CD4-positive, alpha-beta T cell (primary cell): ENCODE data around the gene KCNAB1. TPM values are rescaled to one million over a fixed set of nuclear protein-coding genes. Genes with fewer than 3 reads are reported as not detected.

Source experiments
- ATAC-seq: fragments of 200-7000 bp; cut with Tn5 transposase; one replicate; pipeline ENCODE4 v1.10.0; 2022; ENCODE audit warnings: mild to moderate bottlenecking; ENCODE audit not compliant: poor library complexity
- CTCF ChIA-PET: fragments of 350-600 bp; sonication (Branson Sonifier 250); formaldehyde crosslinking; loops from one replicate; lab custom pipeline; 2021; ENCODE audit warnings: antibody characterized with exemption, inconsistent platforms; lab: Charles Lee
- POLR2A ChIA-PET: fragments of 350-600 bp; sonication (Branson Sonifier 250); formaldehyde crosslinking; loops from one replicate; lab custom pipeline; 2021; ENCODE audit warnings: antibody characterized with exemption, inconsistent platforms; lab: Charles Lee
- DNase-seq, 14 experiments: peaks; one replicate each; pipeline ENCODE4 v3.0.0-alpha.2; 2013 to 2020; ENCODE audit warnings: mixed read lengths in 2 of 14
- H3K27ac ChIP-seq, 2 donors: one replicate each; pipeline versions ENCODE4 v1.5.1 to v1.7.0; 2013; ENCODE audit warnings: low read length in 2 of 2, low read depth in 1 of 2, mild to moderate bottlenecking in 1 of 2
- H3K27me3 ChIP-seq, 2 experiments: 1 replicate in 1 of 2; 2 replicates in 1 of 2; pipeline versions ENCODE4 v1.6.1 to v1.7.0; 2013; ENCODE audit warnings: low read length in 2 of 2, control low read depth in 1 of 2, mild to moderate bottlenecking in 1 of 2, moderate library complexity in 1 of 2; ENCODE audit not compliant: insufficient read depth in 2 of 2, control insufficient read depth in 1 of 2
- H3K36me3 ChIP-seq: one replicate; pipeline ENCODE4 v1.6.1; 2013; ENCODE audit warnings: low read length, control low read depth; ENCODE audit not compliant: insufficient read depth
- H3K4me1 ChIP-seq: one replicate; pipeline ENCODE4 v1.6.1; 2013; ENCODE audit warnings: low read length, control low read depth; ENCODE audit not compliant: insufficient read depth
- H3K4me3 ChIP-seq: one replicate; pipeline ENCODE4 v1.5.1; 2013; ENCODE audit warnings: mild to moderate bottlenecking, low read length, moderate library complexity
- H3K9me3 ChIP-seq, 2 experiments: 1 replicate in 1 of 2; 2 replicates in 1 of 2; pipeline versions ENCODE4 v1.6.1 to v1.7.0; 2013; ENCODE audit warnings: low read length in 2 of 2, mild to moderate bottlenecking in 2 of 2, control low read depth in 1 of 2, moderate library complexity in 1 of 2; ENCODE audit not compliant: control insufficient read depth in 1 of 2, insufficient read depth in 1 of 2
- H3K27ac Mint-ChIP-seq: one replicate; pipeline ENCODE4 v1.8.0; 2020; ENCODE audit warnings: mixed read lengths
- H3K27me3 Mint-ChIP-seq: one replicate; pipeline ENCODE4 v1.8.0; 2021; ENCODE audit warnings: mixed read lengths
- H3K36me3 Mint-ChIP-seq: one replicate; pipeline ENCODE4 v1.8.0; 2021; ENCODE audit warnings: low read depth, mixed read lengths
- H3K4me1 Mint-ChIP-seq: one replicate; pipeline ENCODE4 v1.8.0; 2021; ENCODE audit warnings: low read depth, mixed read lengths
- H3K4me3 Mint-ChIP-seq: one replicate; pipeline ENCODE4 v1.8.0; 2020; ENCODE audit warnings: mild to moderate bottlenecking, mixed read lengths
- H3K9me3 Mint-ChIP-seq: one replicate; pipeline ENCODE4 v1.8.0; 2020; ENCODE audit warnings: mixed read lengths
- intact Hi-C, 2 experiments: fragments of 100-400 bp; cut with DNase I in 1 of 2; cut with micrococcal nuclease in 1 of 2; formaldehyde crosslinking; loops; one replicate each; pipeline versions ENCODE4 v1.15.1 to v1.9.0; 2023 to 2025; cut with DNase I, micrococcal nuclease
- total RNA-seq, 174 experiments: library from RNA in 2 of 174; stranded (reverse) in 2 of 174; gene quantifications; one replicate each; pipeline ENCODE4 v1.2.3 and lab custom pipeline; 2021 to 2026
- TF ChIP-seq, protein P1 (sequence below): fragments of 200-600 bp; IDR thresholded peaks from one replicate; pipeline ENCODE4 v1.8.0; 2022; ENCODE audit warnings: antibody characterized with exemption, mild to moderate bottlenecking

Gene KCNAB1
- total RNA-seq, 2 experiments from 2014 or later, result 0.14 TPM; not detected in 1

GRCh38 chr3:156264771-156265170 lies 144.4 kb downstream of the KCNAB1 start:
- intact Hi-C loops, result no loop called here
- H3K4me3 Mint-ChIP-seq, result no peak overlapping the region

GRCh38 chr3:156271508-156271907 lies 151.1 kb downstream of the KCNAB1 start:
- no peaks in the 10 kb centered on the region for H3K36me3 Mint-ChIP-seq
- DNase-seq, result no peak
- H3K4me3 Mint-ChIP-seq, result no peak overlapping the region
- ATAC-seq, result no peak
- Histone ChIP-seq H3K36me3 (no peaks in the 10 kb centered on the region), H3K27ac (no peak overlapping the region), H3K4me1 (no peaks in the 10 kb centered on the region), H3K27me3 (peaks cover 0 to 5% of the 10 kb centered on the region in 2 experiments), H3K4me3 (no peak overlapping the region), H3K9me3 (peaks cover 0 to 8% of the 10 kb centered on the region in 2 experiments)
- no peaks in the 10 kb centered on the region for H3K4me1 Mint-ChIP-seq
- TF ChIP-seq, protein P1, sequence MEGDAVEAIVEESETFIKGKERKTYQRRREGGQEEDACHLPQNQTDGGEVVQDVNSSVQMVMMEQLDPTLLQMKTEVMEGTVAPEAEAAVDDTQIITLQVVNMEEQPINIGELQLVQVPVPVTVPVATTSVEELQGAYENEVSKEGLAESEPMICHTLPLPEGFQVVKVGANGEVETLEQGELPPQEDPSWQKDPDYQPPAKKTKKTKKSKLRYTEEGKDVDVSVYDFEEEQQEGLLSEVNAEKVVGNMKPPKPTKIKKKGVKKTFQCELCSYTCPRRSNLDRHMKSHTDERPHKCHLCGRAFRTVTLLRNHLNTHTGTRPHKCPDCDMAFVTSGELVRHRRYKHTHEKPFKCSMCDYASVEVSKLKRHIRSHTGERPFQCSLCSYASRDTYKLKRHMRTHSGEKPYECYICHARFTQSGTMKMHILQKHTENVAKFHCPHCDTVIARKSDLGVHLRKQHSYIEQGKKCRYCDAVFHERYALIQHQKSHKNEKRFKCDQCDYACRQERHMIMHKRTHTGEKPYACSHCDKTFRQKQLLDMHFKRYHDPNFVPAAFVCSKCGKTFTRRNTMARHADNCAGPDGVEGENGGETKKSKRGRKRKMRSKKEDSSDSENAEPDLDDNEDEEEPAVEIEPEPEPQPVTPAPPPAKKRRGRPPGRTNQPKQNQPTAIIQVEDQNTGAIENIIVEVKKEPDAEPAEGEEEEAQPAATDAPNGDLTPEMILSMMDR, result no peak
- ChIA-PET POLR2A (no interaction called here), CTCF (no interaction called here)
- no peak overlapping the region for H3K27ac Mint-ChIP-seq
- H3K27me3 Mint-ChIP-seq, result no peaks in the 10 kb centered on the region
- H3K9me3 Mint-ChIP-seq, result no peaks in the 10 kb centered on the region
- intact Hi-C loops, result no loop called here

More at GRCh38 chr3:156264771-156265170, 144.4 kb downstream of the KCNAB1 start:
- H3K27me3 ChIP-seq, result no peaks in the 10 kb centered on the region
- H3K27ac Mint-ChIP-seq, result no peak overlapping the region
- no peaks in the 10 kb centered on the region for H3K36me3 ChIP-seq
- H3K4me3 ChIP-seq, result no peak overlapping the region
- no peaks in the 10 kb centered on the region for H3K4me1 Mint-ChIP-seq
- DNase-seq (no peak), ATAC-seq (no peak)
- no peaks in the 10 kb centered on the region for H3K36me3 Mint-ChIP-seq
- H3K27ac ChIP-seq, result no peak overlapping the region
- POLR2A ChIA-PET, result no interaction called here
- CTCF ChIA-PET, result no interaction called here
- TF ChIP-seq, protein P1, result no peak
- H3K27me3 Mint-ChIP-seq, result no peaks in the 10 kb centered on the region
- no peaks in the 10 kb centered on the region for H3K9me3 Mint-ChIP-seq
- no peaks in the 10 kb centered on the region for H3K4me1 ChIP-seq
- no peaks in the 10 kb centered on the region for H3K9me3 ChIP-seq

DNA sequence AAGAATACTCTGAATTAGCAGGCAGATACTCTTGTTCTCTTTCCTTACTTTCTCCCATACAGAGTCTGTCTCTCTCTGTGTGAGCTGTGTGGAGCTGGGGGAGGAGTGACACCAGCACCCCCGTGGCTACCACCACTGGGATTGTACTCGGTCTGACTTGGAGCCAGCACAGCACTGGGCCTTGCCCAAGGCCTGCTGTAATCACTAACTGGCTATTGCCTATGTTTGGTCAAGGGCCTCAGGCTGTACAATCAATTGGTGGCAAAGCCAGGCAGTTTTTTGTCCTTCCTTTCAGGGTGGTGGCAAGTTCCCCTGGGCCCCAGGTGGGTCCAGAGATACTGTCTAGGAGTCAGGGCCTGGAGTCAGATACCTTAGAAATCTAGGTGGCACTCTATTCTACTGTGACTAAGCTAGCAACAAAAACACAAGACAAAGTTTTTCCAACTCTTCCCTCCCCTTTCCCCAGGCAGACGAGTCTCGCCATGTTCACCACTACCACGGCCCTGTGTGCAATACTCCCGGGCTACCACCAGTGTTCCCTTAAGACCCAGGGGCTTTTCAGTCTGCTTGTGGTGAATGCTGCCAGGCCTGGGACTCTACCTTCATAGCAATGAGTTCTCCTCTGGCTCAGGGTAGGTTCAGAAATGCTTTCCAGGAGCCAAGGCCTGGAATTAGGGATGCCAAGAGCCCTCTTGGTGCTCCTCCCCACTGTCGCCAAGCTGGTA lies 151.8 kb downstream of the KCNAB1 start:
- CTCF ChIA-PET, result no interaction called here
- H3K4me3 Mint-ChIP-seq, result no peak overlapping the region
- Histone ChIP-seq H3K9me3 (peaks cover 0 to 8% of the 10 kb centered on the region in 2 experiments), H3K4me1 (no peaks in the 10 kb centered on the region), H3K27ac (no peak overlapping the region), H3K27me3 (peaks cover 0 to 5% of the 10 kb centered on the region in 2 experiments), H3K4me3 (no peak overlapping the region), H3K36me3 (no peaks in the 10 kb centered on the region)
- no peaks in the 10 kb centered on the region for H3K4me1 Mint-ChIP-seq
- H3K36me3 Mint-ChIP-seq, result no peaks in the 10 kb centered on the region
- no peaks in the 10 kb centered on the region for H3K27me3 Mint-ChIP-seq
- no peak for DNase-seq
- no peak for ATAC-seq
- POLR2A ChIA-PET, result no interaction called here
- no peak overlapping the region for H3K27ac Mint-ChIP-seq
- intact Hi-C loops, result no loop called here
- H3K9me3 Mint-ChIP-seq, result no peaks in the 10 kb centered on the region
- TF ChIP-seq, protein P1, result no peak
